D721Med (cell line): Measurements from ENCODE around the gene ANGEL2.

Source experiments
- DNase-seq: peaks from one replicate; pipeline ENCODE4 v3.0.0; 2011; ENCODE audit warnings: low spot score; ENCODE audit not compliant: insufficient read length
- FAIRE-seq: peaks from 2 replicates; lab custom pipeline; 2011; peaks lifted over from hg19 to GRCh38; lab: Jason Lieb, UNC
- TF ChIP-seq, protein P1 (sequence below): IDR thresholded peaks from 2 replicates; pipeline ENCODE4 v1.5.1; 2012; ENCODE audit warnings: mild to moderate bottlenecking, control low read depth; ENCODE audit not compliant: insufficient read depth; ENCODE audit errors: missing control alignments

Gene ANGEL2

DNA sequence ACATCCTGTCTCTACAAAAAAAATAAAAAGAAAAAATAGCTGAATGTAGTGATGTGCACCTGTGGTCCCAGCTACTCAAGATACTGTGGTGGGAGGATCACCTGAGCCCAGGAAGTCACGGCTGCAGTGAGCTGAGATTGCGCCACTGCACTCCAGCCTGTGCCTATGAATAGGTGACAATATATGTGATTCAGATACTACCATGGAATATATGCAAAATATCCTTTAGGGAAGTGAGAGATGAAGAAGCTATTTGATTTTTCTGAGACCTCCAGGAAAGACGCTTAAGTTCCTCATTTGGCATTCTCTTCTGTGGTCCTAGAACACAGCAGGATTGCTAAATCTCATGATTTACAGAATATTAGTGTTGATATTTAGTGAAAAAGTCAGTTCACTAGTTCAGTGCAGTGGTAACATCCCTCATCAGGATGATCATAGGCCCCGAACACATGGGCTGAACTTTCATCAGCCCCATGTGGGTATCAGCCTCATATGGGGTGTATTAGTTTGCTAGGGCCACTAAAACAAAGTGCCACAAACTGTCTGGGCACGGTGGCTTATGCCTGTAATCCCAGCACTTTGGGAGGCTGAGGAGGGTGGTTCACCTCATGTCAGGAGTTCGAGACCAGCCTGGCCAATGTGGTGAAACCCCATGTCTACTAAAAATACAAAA lies 71.3 kb downstream of the ANGEL2 start:
- TF ChIP-seq, protein P1, sequence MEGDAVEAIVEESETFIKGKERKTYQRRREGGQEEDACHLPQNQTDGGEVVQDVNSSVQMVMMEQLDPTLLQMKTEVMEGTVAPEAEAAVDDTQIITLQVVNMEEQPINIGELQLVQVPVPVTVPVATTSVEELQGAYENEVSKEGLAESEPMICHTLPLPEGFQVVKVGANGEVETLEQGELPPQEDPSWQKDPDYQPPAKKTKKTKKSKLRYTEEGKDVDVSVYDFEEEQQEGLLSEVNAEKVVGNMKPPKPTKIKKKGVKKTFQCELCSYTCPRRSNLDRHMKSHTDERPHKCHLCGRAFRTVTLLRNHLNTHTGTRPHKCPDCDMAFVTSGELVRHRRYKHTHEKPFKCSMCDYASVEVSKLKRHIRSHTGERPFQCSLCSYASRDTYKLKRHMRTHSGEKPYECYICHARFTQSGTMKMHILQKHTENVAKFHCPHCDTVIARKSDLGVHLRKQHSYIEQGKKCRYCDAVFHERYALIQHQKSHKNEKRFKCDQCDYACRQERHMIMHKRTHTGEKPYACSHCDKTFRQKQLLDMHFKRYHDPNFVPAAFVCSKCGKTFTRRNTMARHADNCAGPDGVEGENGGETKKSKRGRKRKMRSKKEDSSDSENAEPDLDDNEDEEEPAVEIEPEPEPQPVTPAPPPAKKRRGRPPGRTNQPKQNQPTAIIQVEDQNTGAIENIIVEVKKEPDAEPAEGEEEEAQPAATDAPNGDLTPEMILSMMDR, result no peak
- no peak for FAIRE-seq
- no peak for DNase-seq

DNA sequence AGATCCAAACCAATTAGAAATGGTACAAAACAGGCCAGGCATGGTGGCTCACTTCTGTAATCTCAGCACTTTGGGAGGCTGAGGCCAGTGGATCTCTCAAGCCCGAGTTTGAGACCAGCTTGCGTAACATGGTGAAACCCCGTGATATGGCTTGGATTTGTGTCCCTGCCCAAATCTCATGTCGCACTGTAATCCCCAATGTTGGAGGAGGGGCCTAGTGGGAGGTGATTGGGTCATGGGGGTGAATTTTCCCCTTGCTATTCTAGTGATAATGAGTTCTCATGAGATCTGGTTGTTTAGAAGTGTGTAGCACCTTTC lies 72.3 kb downstream of the ANGEL2 start:
- FAIRE-seq (no peak), DNase-seq (no peak)
- TF ChIP-seq, protein P1, result no peak

DNA sequence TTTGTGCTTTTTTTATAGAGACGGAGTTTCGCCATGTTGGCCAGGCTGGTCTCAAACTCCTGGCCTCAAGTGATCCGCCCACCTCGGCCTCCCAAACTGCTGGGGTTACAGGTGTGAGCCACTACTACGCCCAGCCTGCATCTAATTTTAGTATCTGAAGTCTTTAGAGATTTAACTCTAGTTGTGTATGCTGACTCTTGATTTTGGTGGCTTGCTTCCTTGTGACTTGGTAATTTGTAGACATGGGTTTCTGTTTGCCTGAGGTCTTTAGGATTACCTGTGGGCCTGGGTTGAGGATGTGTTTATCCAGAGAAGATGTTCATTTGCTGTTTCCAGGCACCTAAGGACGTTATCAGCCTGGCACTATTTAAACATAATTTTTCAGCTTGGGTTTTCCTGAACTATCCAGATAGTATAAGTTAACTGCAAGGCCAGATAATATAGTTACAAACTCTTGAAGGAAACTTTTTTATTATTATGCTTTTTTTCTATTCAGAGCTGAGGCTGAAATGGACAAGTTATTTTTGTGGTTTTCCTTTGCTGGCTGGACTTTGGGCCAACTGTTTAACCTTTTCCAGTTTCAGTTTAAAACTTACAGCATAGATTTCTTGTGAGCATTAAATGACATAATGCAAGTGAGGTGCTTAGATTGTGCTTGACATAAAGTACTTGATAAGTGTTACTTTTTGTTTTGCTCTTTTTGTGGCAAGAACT lies 72.8 kb downstream of the ANGEL2 start:
- TF ChIP-seq, protein P1, result no peak
- DNase-seq, result no peak
- FAIRE-seq, result no peak
